ENCODE measurements around the gene PRR5L.

PRR5L gene

GRCh38 chr11:36380296-36381014, 84.4 kb downstream of the PRR5L start:
- no peak for DNase-seq

GRCh38 chr11:36381015-36381360, 84.9 kb downstream of the PRR5L start:
- DNase-seq = no peak

- DNase-seq = no peak
Measured at GRCh38 chr11:36383195-36383594, 87.1 kb downstream of the PRR5L start.

DNA sequence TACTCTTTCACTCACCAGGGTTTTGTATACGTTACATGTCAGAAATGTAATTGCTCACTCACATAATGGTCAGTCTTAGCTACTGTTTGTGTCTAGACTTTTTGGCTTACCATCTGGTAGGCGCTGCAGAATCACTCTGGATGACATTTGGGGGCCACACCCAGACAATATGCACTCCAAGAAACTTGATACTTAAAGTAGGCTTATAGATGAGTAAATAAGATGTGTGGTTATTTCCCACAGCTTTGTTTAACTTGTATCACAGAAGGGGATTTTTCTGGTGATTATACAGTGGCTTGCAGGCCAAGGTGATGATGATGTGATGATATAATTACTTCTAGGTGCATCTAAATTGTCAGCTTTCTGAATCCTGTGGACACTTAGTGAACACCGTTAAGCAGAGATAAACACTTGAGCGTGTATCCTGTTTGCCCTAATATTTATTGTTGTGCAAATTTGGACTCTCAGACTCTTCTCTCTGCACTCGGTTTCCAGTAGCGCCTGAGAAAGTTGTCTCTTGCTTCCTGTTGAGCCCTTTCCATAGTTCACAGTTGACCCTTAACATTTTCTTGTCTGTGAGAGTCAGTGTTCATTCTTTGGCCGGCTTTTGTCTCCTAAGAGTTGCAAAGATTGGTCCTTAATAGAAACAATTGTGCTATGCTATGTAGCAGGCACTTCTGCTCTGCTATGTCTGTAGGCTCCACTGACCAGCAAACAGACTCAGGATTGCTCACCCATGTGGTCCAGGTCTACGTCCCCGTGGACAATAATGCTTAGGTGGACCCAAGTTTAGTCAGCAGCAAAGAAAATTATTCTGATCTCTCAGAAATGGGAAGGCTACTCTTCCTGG, 89.3 kb downstream of the PRR5L start:
- no peak for DNase-seq

GRCh38 chr11:36386411-36386810, 90.3 kb downstream of the PRR5L start:
- DNase-seq = no peak

GRCh38 chr11:36388071-36388470, 92.0 kb downstream of the PRR5L start:
- no peak for DNase-seq

DNA sequence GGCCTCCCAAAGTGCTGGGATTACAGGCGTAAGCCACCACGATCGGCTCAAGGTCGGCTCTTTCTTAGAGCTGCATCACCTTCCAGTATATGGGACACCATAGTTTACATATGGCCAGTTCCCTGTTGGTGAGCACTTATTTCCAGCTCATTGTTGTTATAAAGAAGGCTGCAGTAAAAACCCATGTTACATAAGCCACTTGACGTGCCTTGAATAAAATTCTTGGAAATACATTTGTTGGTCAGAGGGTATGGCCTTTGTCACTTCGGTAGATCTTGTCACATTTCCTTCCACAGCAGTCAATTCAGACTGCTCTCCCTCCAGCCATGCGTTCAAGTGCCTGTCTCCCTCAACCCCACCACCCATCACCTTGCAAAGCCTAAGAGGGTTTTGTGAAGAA, 92.9 kb downstream of the PRR5L start:
- no peak for DNase-seq

DNA sequence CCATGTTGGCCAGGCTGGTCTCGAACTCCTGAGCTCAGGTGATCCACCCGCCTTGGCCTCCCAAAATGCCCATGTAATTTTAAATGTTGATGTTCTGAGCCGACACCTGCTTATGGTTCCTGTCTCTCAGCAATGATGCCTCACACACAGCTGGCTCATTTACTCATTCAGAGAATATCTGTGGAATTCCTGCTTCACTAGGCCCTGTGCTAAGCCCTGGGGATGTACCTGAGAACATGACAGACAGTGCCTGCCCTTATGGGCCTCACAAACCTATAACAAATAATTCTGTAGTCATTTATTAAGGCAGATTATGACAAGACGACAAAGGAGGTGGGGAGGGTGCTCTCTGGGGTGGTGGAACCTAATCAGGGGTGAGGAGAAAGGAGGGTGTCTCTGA, 93.7 kb downstream of the PRR5L start:
- no peak for DNase-seq

- no peak for DNase-seq
Measured at GRCh38 chr11:36390963-36391471, 94.9 kb downstream of the PRR5L start.

DNA sequence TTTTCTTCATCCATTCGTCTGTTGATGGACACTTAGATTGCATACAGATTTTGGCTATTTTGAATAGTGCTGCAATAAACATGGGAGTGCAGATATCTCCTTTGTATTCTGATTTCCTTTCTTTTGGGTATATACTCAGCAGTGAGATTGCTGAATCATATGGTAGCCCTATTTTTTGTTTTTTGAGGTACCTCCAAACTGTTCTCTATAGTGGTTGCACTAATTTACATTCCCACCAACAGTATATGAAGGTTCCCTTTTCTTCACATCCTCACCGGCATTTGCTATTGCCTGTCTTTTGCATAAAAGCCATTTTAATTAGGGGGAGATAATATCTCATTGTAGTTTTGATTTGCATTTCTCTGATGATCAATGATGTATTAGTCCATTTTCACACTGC, 96.1 kb downstream of the PRR5L start:
- DNase-seq = no peak

DNA sequence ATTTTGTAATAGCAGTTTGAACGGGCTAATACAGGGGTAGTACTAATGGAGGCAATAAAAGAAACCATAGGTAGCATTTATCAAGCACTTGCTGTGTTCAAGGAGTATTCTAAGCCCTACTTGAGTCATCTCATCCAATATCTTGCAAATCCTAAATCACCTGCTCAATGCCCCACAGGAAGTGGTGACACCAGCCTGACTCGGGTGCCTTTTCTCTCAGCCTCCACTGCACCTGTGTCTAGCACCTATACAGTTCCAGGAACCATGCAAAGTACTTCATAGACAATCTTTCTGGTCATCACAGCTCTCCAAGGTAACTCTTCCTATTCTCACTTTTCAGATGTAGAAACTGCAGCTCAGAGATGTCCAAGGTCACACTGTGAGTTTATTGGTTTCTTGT, 98.0 kb downstream of the PRR5L start:
- no peak for DNase-seq

- no peak for DNase-seq
Measured at GRCh38 chr11:36394926-36395325, 98.8 kb downstream of the PRR5L start.

- no peak for DNase-seq
Measured at GRCh38 chr11:36395978-36396736, 100.1 kb downstream of the PRR5L start.

DNA sequence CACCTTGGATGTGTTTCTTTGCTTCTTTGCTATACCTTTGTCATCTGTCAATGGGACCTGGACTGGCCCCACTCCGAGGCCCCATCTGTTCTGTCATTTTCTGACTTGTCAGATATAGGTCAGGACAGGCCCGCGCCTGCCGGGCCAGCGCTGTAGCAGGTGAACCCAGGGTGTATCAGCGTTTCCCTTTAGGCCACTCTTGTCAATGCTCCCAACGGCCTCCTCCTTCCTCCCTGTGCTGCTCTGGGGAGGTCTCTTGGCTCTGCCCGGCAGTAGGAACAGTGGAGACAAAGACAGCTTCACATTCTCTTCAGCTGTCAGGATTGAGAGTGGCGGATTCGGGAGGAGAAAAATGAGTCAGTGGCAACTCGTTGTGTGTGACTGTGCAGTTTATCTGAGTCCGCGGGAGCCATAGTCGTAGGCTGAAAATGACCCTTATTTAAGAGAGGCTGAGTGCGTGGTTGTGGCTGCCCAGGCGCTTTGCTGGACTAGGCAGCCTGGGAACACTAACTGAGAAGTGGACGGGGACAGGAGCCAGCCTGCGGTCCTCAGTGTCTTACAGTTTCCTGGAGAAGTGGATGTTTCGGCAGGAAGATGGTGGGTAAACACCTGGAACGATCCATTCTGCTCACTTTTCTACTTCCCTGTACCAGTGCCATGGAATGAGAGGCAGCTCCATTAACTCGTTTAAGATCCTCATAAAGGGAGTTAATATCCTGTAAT, 102.3 kb downstream of the PRR5L start:
- DNase-seq = no peak

DNA sequence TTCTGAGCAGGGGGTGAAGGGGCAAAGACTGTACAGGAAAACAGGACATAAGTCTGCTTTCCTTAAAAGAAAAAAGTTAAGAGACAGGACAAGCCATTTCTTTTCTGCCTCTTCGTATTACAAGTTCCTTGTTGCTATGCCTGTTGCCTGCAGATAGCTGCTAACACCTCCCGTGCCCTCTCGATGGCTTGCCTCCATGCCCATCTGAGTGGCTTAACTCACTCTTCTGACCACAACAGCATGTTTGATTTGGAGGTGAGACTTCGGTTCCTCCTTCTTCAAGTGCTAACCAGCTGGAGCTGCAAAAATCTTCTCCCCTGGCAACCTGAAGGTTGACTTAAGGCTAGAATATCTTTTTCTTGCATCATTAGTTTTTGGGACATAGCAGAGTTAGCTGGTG, 103.1 kb downstream of the PRR5L start:
- DNase-seq = no peak

GRCh38 chr11:36399745-36400144, 103.7 kb downstream of the PRR5L start:
- no peak for DNase-seq

DNA sequence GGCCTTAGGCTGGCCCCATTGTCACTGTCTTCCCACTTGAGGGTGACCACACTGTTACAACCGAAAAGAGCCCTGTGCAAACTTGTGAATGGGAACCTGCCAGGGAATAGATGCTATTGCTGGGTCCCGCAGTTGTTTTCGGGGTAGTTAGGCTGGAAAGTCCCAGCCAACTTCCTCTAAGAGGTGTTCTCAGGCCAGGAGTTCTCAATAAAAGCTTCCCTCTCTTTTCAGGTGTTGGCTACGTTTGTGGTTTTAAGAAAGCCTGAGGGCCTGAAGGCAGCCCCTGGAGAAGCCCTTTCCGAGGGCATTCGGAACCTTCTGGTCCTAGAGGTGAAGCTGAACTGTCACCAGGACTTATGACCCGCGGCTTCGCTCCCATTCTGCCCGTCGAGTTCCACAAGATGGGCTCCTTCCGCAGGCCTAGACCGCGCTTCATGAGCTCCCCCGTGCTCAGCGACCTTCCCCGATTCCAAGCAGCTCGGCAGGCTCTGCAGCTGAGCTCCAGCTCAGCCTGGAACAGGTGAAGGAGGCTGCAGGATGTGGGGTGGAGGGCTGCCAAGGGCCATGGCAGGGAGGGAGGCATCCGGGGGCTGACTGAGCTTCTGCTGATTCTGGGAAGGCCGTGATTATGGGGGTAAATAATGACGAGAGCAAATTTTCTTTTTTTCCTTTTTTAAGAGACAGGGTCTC, 104.8 kb downstream of the PRR5L start:
- DNase-seq = no peak

GRCh38 chr11:36402568-36403170, 106.6 kb downstream of the PRR5L start:
- DNase-seq = no peak

DNA sequence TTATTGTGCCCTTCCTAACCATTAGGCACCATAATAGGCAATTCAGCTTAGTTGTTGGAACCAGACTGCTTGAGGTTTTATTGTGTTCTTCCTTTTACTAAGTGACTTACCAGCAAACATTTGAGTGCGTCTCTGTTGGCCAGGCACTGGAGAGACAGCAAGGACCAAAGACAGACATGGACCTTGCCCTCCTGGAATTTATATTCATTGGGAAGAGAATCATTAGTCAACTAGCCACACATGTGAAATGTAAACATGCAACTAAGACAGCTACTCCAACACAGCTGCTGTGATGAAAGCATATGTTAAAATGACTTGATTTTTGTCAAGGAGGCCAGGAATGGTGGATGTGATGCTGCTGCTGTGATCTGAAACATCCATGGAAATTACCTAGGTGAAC, 107.6 kb downstream of the PRR5L start:
- no peak for DNase-seq

DNA sequence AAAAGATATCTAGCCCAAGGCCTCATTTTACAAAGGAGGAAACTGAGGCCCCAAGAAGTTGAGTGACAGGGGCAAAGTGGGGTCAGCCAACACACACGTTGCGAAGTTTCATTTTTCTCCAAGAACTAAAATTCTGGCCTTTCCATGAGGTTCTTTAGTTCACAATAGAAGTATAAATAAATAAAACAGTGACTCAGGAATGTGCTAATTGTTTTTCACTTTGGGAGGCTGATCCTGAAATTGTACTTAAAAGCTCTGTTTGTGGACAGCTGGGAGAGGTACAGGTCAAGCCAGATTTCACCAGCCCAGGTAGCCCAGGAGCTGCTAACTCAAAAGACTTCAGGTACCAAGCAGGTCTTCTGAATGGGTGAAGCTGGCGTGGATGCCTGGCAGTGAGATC, 108.7 kb downstream of the PRR5L start:
- no peak for DNase-seq

GRCh38 chr11:36405585-36406367, 109.7 kb downstream of the PRR5L start:
- DNase-seq = no peak
